Measurements from ENCODE around the gene KRT32. TPM values are rescaled to one million over a fixed set of nuclear protein-coding genes. Genes with fewer than 3 reads are reported as not detected.

Gene KRT32
- total RNA-seq, 2 experiments from 2014 or later, result not detected

- peaks cover 8% of the 10 kb centered on the region for H3K4me1 Mint-ChIP-seq
- ATAC-seq (no peak), DNase-seq (no peak)
- ChIA-PET POLR2A (no interaction called here), CTCF (interaction anchor here (1.0 kb wide), 1 partner anchor 63 kb away, joined by 4 read pairs; no protein-coding TSS in a partner anchor)
- no peaks in the 10 kb centered on the region for H3K36me3 Mint-ChIP-seq (ENCODE audit: low read depth)
- H3K27ac Mint-ChIP-seq, result no peak overlapping the region
- intact Hi-C loops (cut with DNase I, micrococcal nuclease), result no loop called here
- H3K4me3 Mint-ChIP-seq, result no peak overlapping the region
- H3K9me3 Mint-ChIP-seq (ENCODE audit: low read depth), result no peaks in the 10 kb centered on the region
- H3K27me3 Mint-ChIP-seq, result no peaks in the 10 kb centered on the region
These were observed 55.9 kb downstream of the KRT32 start for GRCh38 chr17:41411072-41411840.

Small RNAs within 50 kb of the gene (microRNA-seq; reads per million reads assigned to microRNA genes)
- not detected for gene MIR6510 (ENCODE audit: borderline replicate concordance)

Other genes starting within 250 kb of the KRT32 start
- not detected for gene KRTAP9-2, start 240.7 kb downstream of the KRT32 start, total RNA-seq
- not detected for gene KRTAP9-3, start 234.9 kb downstream of the KRT32 start, total RNA-seq
- gene KRTAP9-8, start 229.4 kb downstream of the KRT32 start, total RNA-seq, result not detected
- not detected for gene KRTAP9-4, start 217.7 kb downstream of the KRT32 start, total RNA-seq
- not detected for gene KRTAP9-9, start 212.0 kb downstream of the KRT32 start, total RNA-seq
- not detected for gene KRTAP9-6, start 202.0 kb downstream of the KRT32 start, total RNA-seq
- gene KRTAP9-7, start 191.7 kb downstream of the KRT32 start, total RNA-seq, result not detected
- not detected for gene KRTAP29-1, start 164.5 kb downstream of the KRT32 start, total RNA-seq
- not detected for gene KRTAP16-1, start 158.1 kb downstream of the KRT32 start, total RNA-seq
- not detected for gene KRTAP17-1, start 151.7 kb downstream of the KRT32 start, total RNA-seq
- not detected for gene KRT33A, start 116.6 kb downstream of the KRT32 start, total RNA-seq
- not detected for gene KRT33B, start 97.6 kb downstream of the KRT32 start, total RNA-seq
- not detected for gene KRT34, start 85.1 kb downstream of the KRT32 start, total RNA-seq
- gene KRT31, start 69.8 kb downstream of the KRT32 start, total RNA-seq, result not detected
- not detected for gene KRT37, start 42.8 kb downstream of the KRT32 start, total RNA-seq
- not detected for gene KRT38, start 26.4 kb downstream of the KRT32 start, total RNA-seq
- not detected for gene KRT35, start 13.8 kb upstream of the KRT32 start, total RNA-seq
- gene KRT36, start 22.5 kb upstream of the KRT32 start, total RNA-seq, result not detected
- gene KRT13, start 38.2 kb upstream of the KRT32 start, total RNA-seq, result not detected
- gene KRT15, start 51.5 kb upstream of the KRT32 start, total RNA-seq, result not detected
- not detected for gene KRT19, start 60.9 kb upstream of the KRT32 start, total RNA-seq
- not detected for gene KRT9, start 104.7 kb upstream of the KRT32 start, total RNA-seq
- not detected for gene KRT14, start 119.5 kb upstream of the KRT32 start, total RNA-seq
- not detected for gene KRT16, start 145.4 kb upstream of the KRT32 start, total RNA-seq
- not detected for gene KRT17, start 157.2 kb upstream of the KRT32 start, total RNA-seq
- 100 to 1,000 TPM; 869 to 977 TPM for gene EIF1, start 221.5 kb upstream of the KRT32 start, total RNA-seq
- not detected for gene GAST, start 244.9 kb upstream of the KRT32 start, total RNA-seq

Data from activated CD4-positive, alpha-beta T cell treated with anti-CD3 and anti-CD28 coated beads for 36 hours (primary cell).